ENCODE measurements around the gene UMODL1. TPM values are rescaled to one million over a fixed set of nuclear protein-coding genes. Genes with fewer than 3 reads are reported as not detected.

UMODL1 gene
- total and polyA plus RNA-seq, 2 donors (not counting 3 experiments of a cell fraction or from before 2014, with no cell fraction given): not detected

DNA sequence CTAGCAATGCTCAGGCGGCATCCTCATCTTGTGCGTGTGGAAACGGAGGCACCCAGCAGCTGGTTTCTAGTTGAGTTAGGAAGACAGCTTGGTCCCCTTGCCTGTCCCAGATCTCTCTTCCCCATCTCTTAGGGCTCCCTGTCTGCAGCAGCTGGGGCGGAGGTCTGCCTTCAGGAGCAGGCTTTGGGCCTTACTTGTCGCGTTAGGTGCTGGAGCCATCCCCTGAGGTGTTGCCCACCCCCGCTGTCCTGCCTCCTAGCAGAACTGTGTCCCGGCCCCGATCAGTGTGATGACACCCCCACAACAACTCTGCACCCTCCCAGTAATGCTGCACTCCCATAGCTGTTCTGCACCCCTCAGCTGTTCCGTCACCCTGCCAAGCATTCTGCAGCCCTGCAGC is 40.7 kb downstream of the UMODL1 start:
- Histone ChIP-seq H3K79me2 (ENCODE audit: control insufficient read depth, insufficient read depth, low read length) (no peaks in the 10 kb centered on the region), H3K27ac (ENCODE audit: insufficient read depth, low read depth, low read length) (no peak overlapping the region), H4K20me1 (replicated peaks; ENCODE audit: control insufficient read depth, extremely low read depth, insufficient read depth, low read length) (no peaks in the 10 kb centered on the region), H3K4me3 (replicated peaks in 1 of 3; ENCODE audit: insufficient read depth in 1 of 3, low read depth in 1 of 3, low read length in 3 of 3) (no peak overlapping the region), H3K4me1 (ENCODE audit: control insufficient read depth, extremely low read depth, insufficient read depth, low read length) (no peaks in the 10 kb centered on the region), H3K9me1 (replicated peaks; ENCODE audit: control insufficient read depth, extremely low read depth, insufficient read depth, low read length) (no peaks in the 10 kb centered on the region), H3K4me2 (ENCODE audit: insufficient read depth, low read length) (no peak overlapping the region), H3K36me3 (ENCODE audit: control insufficient read depth in 2 of 2, extremely low read depth in 1 of 2, insufficient read depth in 2 of 2, low read length in 2 of 2) (no peaks in the 10 kb centered on the region), H3K27me3 (ENCODE audit: control insufficient read depth in 2 of 2, insufficient read depth in 2 of 2, low read length in 2 of 2) (peaks cover 3 to 10% of the 10 kb centered on the region in 2 experiments), H3K9me3 (replicated peaks; ENCODE audit: control insufficient read depth, insufficient read depth, low read length) (no peaks in the 10 kb centered on the region), H3K9ac (replicated peaks; ENCODE audit: extremely low read depth, insufficient read depth, low read length) (no peak overlapping the region), H2AFZ (ENCODE audit: low read depth, low read length) (no peak overlapping the region)
- dilution Hi-C loops (cut with MboI; ENCODE audit: extremely low pct_ligation_motif_present, low sequenced_read_pairs): no loop called here
- no peak for TF ChIP-seq POLR2A (IDR thresholded peaks at IDR 0.05; ENCODE audit: low read depth, low read length)
- no peak for TF ChIP-seq MAX (IDR thresholded peaks at IDR 0.05; ENCODE audit: insufficient read depth, insufficient read length)
- TF ChIP-seq GATA2 (IDR thresholded peaks at IDR 0.05; ENCODE audit: insufficient read depth, insufficient read length, low read depth, low read length): no peak
- no peak for TF ChIP-seq POLR2AphosphoS5 (IDR thresholded peaks at IDR 0.05; ENCODE audit: insufficient read depth, low read depth, low read length)
- TF ChIP-seq JUN (IDR thresholded peaks at IDR 0.05; ENCODE audit: borderline replicate concordance, insufficient read depth, insufficient read length, low read depth): no peak
- TF ChIP-seq EZH2 (IDR thresholded peaks at IDR 0.05; ENCODE audit: borderline replicate concordance, low read depth, low read length, severe bottlenecking): no peak
- TF ChIP-seq MYC (IDR thresholded peaks at IDR 0.05; ENCODE audit: low read depth, low read length): no peak
- no peak for TF ChIP-seq FOS (IDR thresholded peaks at IDR 0.05; ENCODE audit: borderline replicate concordance, insufficient read depth, low read length)
- TF ChIP-seq, protein P1, sequence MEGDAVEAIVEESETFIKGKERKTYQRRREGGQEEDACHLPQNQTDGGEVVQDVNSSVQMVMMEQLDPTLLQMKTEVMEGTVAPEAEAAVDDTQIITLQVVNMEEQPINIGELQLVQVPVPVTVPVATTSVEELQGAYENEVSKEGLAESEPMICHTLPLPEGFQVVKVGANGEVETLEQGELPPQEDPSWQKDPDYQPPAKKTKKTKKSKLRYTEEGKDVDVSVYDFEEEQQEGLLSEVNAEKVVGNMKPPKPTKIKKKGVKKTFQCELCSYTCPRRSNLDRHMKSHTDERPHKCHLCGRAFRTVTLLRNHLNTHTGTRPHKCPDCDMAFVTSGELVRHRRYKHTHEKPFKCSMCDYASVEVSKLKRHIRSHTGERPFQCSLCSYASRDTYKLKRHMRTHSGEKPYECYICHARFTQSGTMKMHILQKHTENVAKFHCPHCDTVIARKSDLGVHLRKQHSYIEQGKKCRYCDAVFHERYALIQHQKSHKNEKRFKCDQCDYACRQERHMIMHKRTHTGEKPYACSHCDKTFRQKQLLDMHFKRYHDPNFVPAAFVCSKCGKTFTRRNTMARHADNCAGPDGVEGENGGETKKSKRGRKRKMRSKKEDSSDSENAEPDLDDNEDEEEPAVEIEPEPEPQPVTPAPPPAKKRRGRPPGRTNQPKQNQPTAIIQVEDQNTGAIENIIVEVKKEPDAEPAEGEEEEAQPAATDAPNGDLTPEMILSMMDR (IDR thresholded peaks at IDR 0.05; ENCODE audit: extremely low read depth in 1 of 2, insufficient read depth in 1 of 2, low read depth in 1 of 2, low read length in 2 of 2): no peak
- no peak for FAIRE-seq
- BruUV-seq (replicated peaks): no TSS peak
- ChIA-PET POLR2A (no interaction called here), CTCF (interaction anchor here (1.3 to 8.0 kb wide), 4 partner anchors 14 to 499 kb away, joined by 4 to 93 read pairs (median 6); no protein-coding TSS in a partner anchor)
- DNase-seq (ENCODE audit: low read depth, low spot score): no peak
- intact Hi-C loops (cut with micrococcal nuclease): no loop called here

Measured in endothelial cell of umbilical vein (primary cell).